Neuronal stem cell (in vitro differentiated cells): Measurements from ENCODE around the gene ZFAND2B.

Source experiments
- DNase-seq: peaks from one replicate; pipeline ENCODE4 v3.0.0-alpha.2; 2013; ENCODE audit warnings: low spot score
- H2AFZ ChIP-seq: one replicate; pipeline ENCODE4 v1.6.1; 2013; ENCODE audit warnings: mild to moderate bottlenecking, low read length, inconsistent platforms
- H2AK5ac ChIP-seq: 2 replicates; pipeline ENCODE4 v1.6.1; 2013; ENCODE audit warnings: low read depth, mild to moderate bottlenecking, inconsistent platforms, low read length, moderate library complexity, mixed read lengths
- H2BK120ac ChIP-seq: 2 replicates; pipeline ENCODE4 v1.6.1; 2013; ENCODE audit warnings: low read depth, mild to moderate bottlenecking, inconsistent platforms, low read length, moderate library complexity, mixed read lengths
- H2BK12ac ChIP-seq: one replicate; pipeline ENCODE4 v1.6.1; 2013; ENCODE audit warnings: low read length, inconsistent platforms
- H2BK15ac ChIP-seq: 2 replicates; pipeline ENCODE4 v1.6.1; 2013; ENCODE audit warnings: mild to moderate bottlenecking, low read length, inconsistent platforms, mixed read lengths
- H2BK5ac ChIP-seq: one replicate; pipeline ENCODE4 v1.6.1; 2013; ENCODE audit warnings: inconsistent platforms, mild to moderate bottlenecking, low read length, moderate library complexity
- H3K14ac ChIP-seq: one replicate; pipeline ENCODE4 v1.6.1; 2013; ENCODE audit warnings: low read length, inconsistent platforms
- H3K18ac ChIP-seq: 2 replicates; pipeline ENCODE4 v1.6.1; 2013; ENCODE audit warnings: low read length, inconsistent platforms
- H3K23ac ChIP-seq: 2 replicates; pipeline ENCODE4 v1.6.1; 2013; ENCODE audit warnings: low read depth, mild to moderate bottlenecking, mixed read lengths, low read length, inconsistent platforms; ENCODE audit not compliant: poor library complexity
- H3K27ac ChIP-seq: replicated peaks from 3 replicates; pipeline ENCODE4 v1.5.1; 2013; ENCODE audit warnings: low read length, inconsistent platforms
- H3K27me3 ChIP-seq, 3 experiments: 2 replicates each; pipeline ENCODE4 v1.6.1; 2013; ENCODE audit warnings: low read length in 3 of 3, mild to moderate bottlenecking in 2 of 3, inconsistent platforms in 1 of 3, low read depth in 1 of 3, mixed read lengths in 1 of 3, moderate library complexity in 1 of 3; ENCODE audit not compliant: control insufficient read depth in 3 of 3, insufficient read depth in 3 of 3
- H3K36me3 ChIP-seq, 2 donors: replicated peaks in 1 of 2; 2 replicates each; pipeline ENCODE4 v1.6.1; 2013; ENCODE audit warnings: low read length in 2 of 2; ENCODE audit not compliant: control insufficient read depth in 2 of 2, insufficient read depth in 2 of 2
- H3K4ac ChIP-seq: 2 replicates; pipeline ENCODE4 v1.6.1; 2013; ENCODE audit warnings: inconsistent platforms, mild to moderate bottlenecking, low read length, moderate library complexity
- H3K4me1 ChIP-seq, 2 donors: 1 replicate in 1 of 2; 2 replicates in 1 of 2; pipeline ENCODE4 v1.6.1; 2013; ENCODE audit warnings: low read length in 2 of 2, low read depth in 1 of 2; ENCODE audit not compliant: control insufficient read depth in 2 of 2, insufficient read depth in 1 of 2
- H3K4me2 ChIP-seq: one replicate; pipeline ENCODE4 v1.6.1; 2013; ENCODE audit warnings: mild to moderate bottlenecking, low read length, inconsistent platforms; ENCODE audit not compliant: insufficient read depth, poor library complexity, severe bottlenecking
- H3K4me3 ChIP-seq, 2 donors: 2 replicates each; pipeline ENCODE4 v1.5.1; 2013; ENCODE audit warnings: low read length in 2 of 2, mild to moderate bottlenecking in 2 of 2, inconsistent platforms in 1 of 2, moderate library complexity in 1 of 2
- H3K79me1 ChIP-seq: one replicate; pipeline ENCODE4 v1.6.1; 2013; ENCODE audit warnings: low read depth, mild to moderate bottlenecking, inconsistent platforms, low read length, moderate library complexity
- H3K9ac ChIP-seq: one replicate; pipeline ENCODE4 v1.6.1; 2013; ENCODE audit warnings: mild to moderate bottlenecking, low read depth, low read length, inconsistent platforms; ENCODE audit not compliant: poor library complexity
- H3K9me3 ChIP-seq, 2 donors: replicated peaks in 1 of 2; 2 replicates each; pipeline versions ENCODE3 to v1.6.1; 2013; ENCODE audit warnings: low read length in 2 of 2, mild to moderate bottlenecking in 2 of 2, inconsistent platforms in 1 of 2, low read depth in 1 of 2, mixed read lengths in 1 of 2, moderate library complexity in 1 of 2; ENCODE audit not compliant: control insufficient read depth in 2 of 2, insufficient read depth in 1 of 2
- H4K8ac ChIP-seq: one replicate; pipeline ENCODE4 v1.6.1; 2013; ENCODE audit warnings: low read depth, mild to moderate bottlenecking, inconsistent platforms, low read length, moderate library complexity
- H4K91ac ChIP-seq: one replicate; pipeline ENCODE4 v1.6.1; 2013; ENCODE audit warnings: low read length, low read depth, mild to moderate bottlenecking, inconsistent platforms; ENCODE audit not compliant: poor library complexity
- WGBS, 2 donors: extraction: QIAGEN DNeasy Blood & Tissue Kit; methylation state at CpG; one replicate each; pipeline ENCODE4 v1.1.7; 2013; ENCODE audit warnings: missing lambda C conversion rate in 2 of 2, mixed read lengths in 1 of 2; ENCODE audit not compliant: insufficient read length in 2 of 2, insufficient replicate concordance in 1 of 2; ENCODE audit errors: extremely low coverage in 2 of 2; 5-methylcytosine and 5-hydroxymethylcytosine counted together

Gene ZFAND2B

GRCh38 chr2:219247678-219248642 lies 41.4 kb downstream of the ZFAND2B start:
- no peak overlapping the region for H2BK5ac ChIP-seq
- H3K4me2 ChIP-seq = no peak overlapping the region
- no peaks in the 10 kb centered on the region for H3K79me1 ChIP-seq
- H4K91ac ChIP-seq = no peak overlapping the region
- no peak overlapping the region for H3K27ac ChIP-seq
- no peak overlapping the region for H4K8ac ChIP-seq
- no peak overlapping the region for H3K18ac ChIP-seq
- no peak overlapping the region for H2AFZ ChIP-seq
- H2BK120ac ChIP-seq = no peak overlapping the region
- no peak overlapping the region for H2AK5ac ChIP-seq
- peaks cover 10 to 20% (median 19%) of the 10 kb centered on the region in 3 experiments for H3K27me3 ChIP-seq
- no peaks in the 10 kb centered on the region for H3K9me3 ChIP-seq
- peaks cover 8 to 13% of the 10 kb centered on the region in 2 donors for H3K4me1 ChIP-seq
- peak overlapping the region; percentile 33 for H3K9ac ChIP-seq
- WGBS, 2 donors = no CpG with 5 or more reads among the region's 17 CpGs
- no peak overlapping the region for H3K14ac ChIP-seq
- H3K23ac ChIP-seq = no peak overlapping the region
- H3K4ac ChIP-seq = no peak overlapping the region
- DNase-seq = no peak
- H3K4me3 ChIP-seq = no peak overlapping the region
- H2BK15ac ChIP-seq = no peak overlapping the region
- H2BK12ac ChIP-seq = no peak overlapping the region
- H3K36me3 ChIP-seq = peaks cover 10 to 24% of the 10 kb centered on the region in 2 donors

DNA sequence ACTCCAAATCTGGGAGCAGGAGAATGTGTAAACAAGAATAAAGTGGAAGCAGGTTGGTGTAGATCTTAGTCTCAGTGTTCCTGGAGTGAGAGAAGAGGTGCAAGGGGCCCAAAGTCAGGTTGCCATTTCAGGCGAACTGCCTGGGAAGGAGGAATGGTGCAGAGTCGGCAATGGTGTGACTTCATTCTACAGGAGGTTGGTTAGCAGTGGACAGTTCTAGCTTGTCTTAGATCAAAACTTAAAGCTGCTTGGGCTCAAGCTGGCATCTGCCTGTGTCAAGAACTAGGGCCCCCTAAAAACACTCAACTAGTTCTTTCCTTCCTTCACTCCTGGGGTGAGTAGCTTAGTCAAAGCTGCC lies 42.2 kb downstream of the ZFAND2B start:
- no peak overlapping the region for H2BK120ac ChIP-seq
- H3K23ac ChIP-seq = no peak overlapping the region
- no peak overlapping the region for H4K8ac ChIP-seq
- no CpG with 5 or more reads among the region's 2 CpGs for WGBS, 2 donors
- H3K18ac ChIP-seq = no peak overlapping the region
- H3K4me2 ChIP-seq = no peak overlapping the region
- H3K9ac ChIP-seq = no peak overlapping the region
- H2BK12ac ChIP-seq = no peak overlapping the region
- H3K4me1 ChIP-seq = peaks cover 14 to 21% of the 10 kb centered on the region in 2 donors
- no peak overlapping the region for H3K27ac ChIP-seq
- peaks cover 16 to 28% (median 28%) of the 10 kb centered on the region in 3 experiments for H3K27me3 ChIP-seq
- H3K4me3 ChIP-seq = no peak overlapping the region
- H2BK15ac ChIP-seq = no peak overlapping the region
- no peak for DNase-seq
- H2BK5ac ChIP-seq = no peak overlapping the region
- H4K91ac ChIP-seq = no peak overlapping the region
- H3K79me1 ChIP-seq = no peaks in the 10 kb centered on the region
- H3K9me3 ChIP-seq = no peaks in the 10 kb centered on the region
- H3K4ac ChIP-seq = no peak overlapping the region
- H2AK5ac ChIP-seq = no peak overlapping the region
- H2AFZ ChIP-seq = no peak overlapping the region
- peaks cover 10 to 24% of the 10 kb centered on the region in 2 donors for H3K36me3 ChIP-seq
- H3K14ac ChIP-seq = no peak overlapping the region

- H3K4me1 ChIP-seq = peaks cover 18 to 24% of the 10 kb centered on the region in 2 donors
Observed at GRCh38 chr2:219249203-219249980, 42.8 kb downstream of the ZFAND2B start.

More at GRCh38 chr2:219249203-219249980, 42.8 kb downstream of the ZFAND2B start:
- peaks cover 10 to 24% of the 10 kb centered on the region in 2 donors for H3K36me3 ChIP-seq
- no peak overlapping the region for H2BK5ac ChIP-seq
- no peak overlapping the region for H3K27ac ChIP-seq
- no peak overlapping the region for H2BK15ac ChIP-seq
- H3K9ac ChIP-seq = no peak overlapping the region
- no peak overlapping the region for H3K14ac ChIP-seq
- no peak overlapping the region for H2BK12ac ChIP-seq
- WGBS, 2 donors = no CpG with 5 or more reads among the region's 7 CpGs
- no peak overlapping the region for H2AK5ac ChIP-seq
- H3K27me3 ChIP-seq = peaks cover 21 to 34% (median 34%) of the 10 kb centered on the region in 3 experiments
- no peak overlapping the region for H2BK120ac ChIP-seq
- no peaks in the 10 kb centered on the region for H3K79me1 ChIP-seq
- H3K4me2 ChIP-seq = no peak overlapping the region
- H3K23ac ChIP-seq = peak overlapping the region; percentile 46
- H3K4ac ChIP-seq = no peak overlapping the region
- DNase-seq = no peak
- no peak overlapping the region for H4K91ac ChIP-seq
- H3K9me3 ChIP-seq = peaks cover 0 to 2% of the 10 kb centered on the region in 2 donors
- H3K4me3 ChIP-seq = no peak overlapping the region
- H4K8ac ChIP-seq = peak overlapping the region; percentile 54
- H3K18ac ChIP-seq = no peak overlapping the region
- H2AFZ ChIP-seq = no peak overlapping the region
